Panc1 (cell line): ENCODE measurements around the gene ZDHHC9. TPM values are rescaled to one million over a fixed set of nuclear protein-coding genes. Genes with fewer than 3 reads are reported as not detected.

Source experiments
- ATAC-seq: fragments of 200-7000 bp; cut with Tn5 transposase; 2 replicates; pipeline ENCODE4 v1.9.1; 2020; ENCODE audit warnings: mild to moderate bottlenecking, moderate library complexity
- BruUV-seq: library from RNA; stranded (reverse); fragments of 400-500 nt; replicated peaks from 2 replicates; lab custom pipeline; 2021; lab: Mats Ljungman, UMichigan
- CTCF ChIA-PET: fragments of 300-600 bp; sonication (Branson Sonifier 250); formaldehyde crosslinking; loops from one replicate; lab custom pipeline; 2022; ENCODE audit warnings: antibody characterized with exemption; lab: Charles Lee
- POLR2A ChIA-PET: fragments of 300-600 bp; sonication (Branson Sonifier 250); formaldehyde crosslinking; loops from one replicate; lab custom pipeline; 2022; ENCODE audit warnings: antibody characterized with exemption; lab: Charles Lee
- DNase-seq: peaks from one replicate; pipeline ENCODE4 v3.0.0-alpha.2; 2010; ENCODE audit warnings: low read depth, low spot score
- H3K27ac ChIP-seq: 2 replicates; pipeline ENCODE4 v1.5.1; 2011; ENCODE audit warnings: mild to moderate bottlenecking, low read length, inconsistent platforms
- H3K27me3 ChIP-seq: fragments of 200-500 bp; sonication (Bioruptor generic); 2 replicates; pipeline ENCODE4 v1.6.0; 2014; ENCODE audit warnings: low read length, inconsistent platforms; ENCODE audit not compliant: control insufficient read depth, insufficient read depth
- H3K36me3 ChIP-seq: fragments of 200-500 bp; sonication (Bioruptor generic); 2 replicates; pipeline ENCODE4 v1.5.1; 2014; ENCODE audit warnings: inconsistent platforms, mild to moderate bottlenecking, low read length, moderate library complexity; ENCODE audit not compliant: control insufficient read depth, insufficient read depth
- H3K4me1 ChIP-seq: 2 replicates; pipeline ENCODE4 v1.5.1; 2011; ENCODE audit warnings: inconsistent platforms, mild to moderate bottlenecking, low read length, moderate library complexity; ENCODE audit not compliant: control insufficient read depth, insufficient read depth
- H3K4me3 ChIP-seq, 2 experiments: 2 replicates each; pipeline ENCODE4 v1.5.1; 2011 to 2012; ENCODE audit warnings: low read depth in 2 of 2, low read length in 2 of 2, mild to moderate bottlenecking in 2 of 2, inconsistent platforms in 1 of 2, moderate library complexity in 1 of 2
- H3K9me3 ChIP-seq: fragments of 200-500 bp; sonication (Bioruptor generic); 2 replicates; pipeline ENCODE4 v1.5.1; 2014; ENCODE audit warnings: low read depth, mild to moderate bottlenecking, inconsistent platforms, low read length, moderate library complexity; ENCODE audit not compliant: control insufficient read depth, insufficient read depth
- POLR2AphosphoS5 ChIP-seq: IDR thresholded peaks from 2 replicates; pipeline ENCODE4 v1.6.1; 2012; ENCODE audit warnings: mild to moderate bottlenecking, low read depth, low read length, moderate library complexity
- SIN3A ChIP-seq: IDR thresholded peaks from 2 replicates; pipeline ENCODE4 v1.6.1; 2012; ENCODE audit warnings: low read depth, mild to moderate bottlenecking, low read length, moderate library complexity, borderline replicate concordance; ENCODE audit not compliant: insufficient read depth
- TCF7L2 ChIP-seq: IDR thresholded peaks from 2 replicates; pipeline ENCODE4 v1.6.1; 2011; ENCODE audit warnings: mild to moderate bottlenecking, low read depth, low read length, inconsistent platforms
- in situ Hi-C: cut with HindIII; loops from 2 replicates; pipeline ENCODE4 v1.10.0; 2016; ENCODE audit warnings: low sequenced_read_pairs, low pct_unique_long_range_greater_than_20kb
- intact Hi-C: fragments of 100-400 bp; cut with micrococcal nuclease; formaldehyde crosslinking; loops from one replicate; pipeline ENCODE4 v1.10.0; 2022; ENCODE audit not compliant: unreplicated experiment
- total RNA-seq: library from RNA; stranded (reverse); gene quantifications from one replicate; pipeline ENCODE4 v1.2.1, GENCODE V29; 2021; ENCODE audit not compliant: unreplicated experiment
- TF ChIP-seq, protein P1 (sequence below): fragments of 450-650 bp; IDR thresholded peaks from 2 replicates; pipeline ENCODE4 v1.5.1; 2017; ENCODE audit warnings: mild to moderate bottlenecking
- TF ChIP-seq, protein P2 (sequence below), 2 experiments: IDR thresholded peaks; 2 replicates each; pipeline ENCODE4 v1.6.1; 2011 to 2012; ENCODE audit warnings: low read depth in 2 of 2, control low read depth in 1 of 2, low read length in 1 of 2, mild to moderate bottlenecking in 1 of 2, moderate library complexity in 1 of 2; ENCODE audit not compliant: insufficient read depth in 1 of 2

The ZDHHC9 gene
- total RNA-seq, 1 experiment from 2014 or later, result 57.2 TPM

DNA sequence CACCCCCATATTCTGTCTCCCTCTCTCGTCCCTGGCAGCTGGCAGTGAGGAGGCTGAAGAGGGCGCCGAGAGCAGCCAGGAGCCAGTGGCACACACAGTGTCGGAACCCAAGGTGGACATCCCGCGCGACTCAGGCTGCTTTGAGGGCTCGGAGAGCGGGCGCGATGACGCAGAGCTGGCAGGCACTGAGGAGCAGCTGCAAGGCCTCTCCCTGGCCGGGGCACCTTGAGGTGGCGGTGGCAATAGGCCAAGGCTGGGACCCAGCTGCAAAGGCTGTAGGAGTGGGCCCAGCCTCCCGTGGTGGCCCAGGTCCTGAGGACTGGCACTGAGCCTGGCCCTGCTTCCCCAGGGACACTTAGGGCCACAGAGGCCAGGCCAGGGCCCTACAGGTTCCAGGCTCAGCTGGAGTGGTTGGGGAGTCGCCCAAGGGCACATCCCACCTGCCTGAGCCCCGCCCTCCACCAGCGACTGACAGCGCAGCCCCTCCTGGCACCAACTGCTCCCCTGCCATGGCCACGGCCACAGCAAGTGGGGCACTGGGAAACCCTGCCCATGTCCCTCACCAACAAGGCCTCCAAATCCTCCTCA, 50.0 kb downstream of the ZDHHC9 start:
- no peaks in the 10 kb centered on the region for H3K36me3 ChIP-seq
- ATAC-seq, result peak; percentile 17; the same call in 1 of the 2 replicates
- TF ChIP-seq TCF7L2 (no peak), SIN3A (no peak), POLR2AphosphoS5 (no peak)
- TF ChIP-seq, protein P1, sequence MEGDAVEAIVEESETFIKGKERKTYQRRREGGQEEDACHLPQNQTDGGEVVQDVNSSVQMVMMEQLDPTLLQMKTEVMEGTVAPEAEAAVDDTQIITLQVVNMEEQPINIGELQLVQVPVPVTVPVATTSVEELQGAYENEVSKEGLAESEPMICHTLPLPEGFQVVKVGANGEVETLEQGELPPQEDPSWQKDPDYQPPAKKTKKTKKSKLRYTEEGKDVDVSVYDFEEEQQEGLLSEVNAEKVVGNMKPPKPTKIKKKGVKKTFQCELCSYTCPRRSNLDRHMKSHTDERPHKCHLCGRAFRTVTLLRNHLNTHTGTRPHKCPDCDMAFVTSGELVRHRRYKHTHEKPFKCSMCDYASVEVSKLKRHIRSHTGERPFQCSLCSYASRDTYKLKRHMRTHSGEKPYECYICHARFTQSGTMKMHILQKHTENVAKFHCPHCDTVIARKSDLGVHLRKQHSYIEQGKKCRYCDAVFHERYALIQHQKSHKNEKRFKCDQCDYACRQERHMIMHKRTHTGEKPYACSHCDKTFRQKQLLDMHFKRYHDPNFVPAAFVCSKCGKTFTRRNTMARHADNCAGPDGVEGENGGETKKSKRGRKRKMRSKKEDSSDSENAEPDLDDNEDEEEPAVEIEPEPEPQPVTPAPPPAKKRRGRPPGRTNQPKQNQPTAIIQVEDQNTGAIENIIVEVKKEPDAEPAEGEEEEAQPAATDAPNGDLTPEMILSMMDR, result no peak
- TF ChIP-seq, protein P2, sequence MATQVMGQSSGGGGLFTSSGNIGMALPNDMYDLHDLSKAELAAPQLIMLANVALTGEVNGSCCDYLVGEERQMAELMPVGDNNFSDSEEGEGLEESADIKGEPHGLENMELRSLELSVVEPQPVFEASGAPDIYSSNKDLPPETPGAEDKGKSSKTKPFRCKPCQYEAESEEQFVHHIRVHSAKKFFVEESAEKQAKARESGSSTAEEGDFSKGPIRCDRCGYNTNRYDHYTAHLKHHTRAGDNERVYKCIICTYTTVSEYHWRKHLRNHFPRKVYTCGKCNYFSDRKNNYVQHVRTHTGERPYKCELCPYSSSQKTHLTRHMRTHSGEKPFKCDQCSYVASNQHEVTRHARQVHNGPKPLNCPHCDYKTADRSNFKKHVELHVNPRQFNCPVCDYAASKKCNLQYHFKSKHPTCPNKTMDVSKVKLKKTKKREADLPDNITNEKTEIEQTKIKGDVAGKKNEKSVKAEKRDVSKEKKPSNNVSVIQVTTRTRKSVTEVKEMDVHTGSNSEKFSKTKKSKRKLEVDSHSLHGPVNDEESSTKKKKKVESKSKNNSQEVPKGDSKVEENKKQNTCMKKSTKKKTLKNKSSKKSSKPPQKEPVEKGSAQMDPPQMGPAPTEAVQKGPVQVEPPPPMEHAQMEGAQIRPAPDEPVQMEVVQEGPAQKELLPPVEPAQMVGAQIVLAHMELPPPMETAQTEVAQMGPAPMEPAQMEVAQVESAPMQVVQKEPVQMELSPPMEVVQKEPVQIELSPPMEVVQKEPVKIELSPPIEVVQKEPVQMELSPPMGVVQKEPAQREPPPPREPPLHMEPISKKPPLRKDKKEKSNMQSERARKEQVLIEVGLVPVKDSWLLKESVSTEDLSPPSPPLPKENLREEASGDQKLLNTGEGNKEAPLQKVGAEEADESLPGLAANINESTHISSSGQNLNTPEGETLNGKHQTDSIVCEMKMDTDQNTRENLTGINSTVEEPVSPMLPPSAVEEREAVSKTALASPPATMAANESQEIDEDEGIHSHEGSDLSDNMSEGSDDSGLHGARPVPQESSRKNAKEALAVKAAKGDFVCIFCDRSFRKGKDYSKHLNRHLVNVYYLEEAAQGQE (IDR thresholded peaks at IDR 0.05; ENCODE audit: insufficient read depth in 1 of 2, low read depth in 2 of 2, low read length in 1 of 2), result no peak
- CTCF ChIA-PET, result no interaction called here
- no peak overlapping the region for H3K4me3 ChIP-seq
- POLR2A ChIA-PET, result no interaction called here
- no peaks in the 10 kb centered on the region for H3K4me1 ChIP-seq
- in situ Hi-C loops, result no loop called here
- H3K27me3 ChIP-seq, result no peaks in the 10 kb centered on the region
- intact Hi-C loops, result no loop called here
- BruUV-seq, result no TSS peak
- DNase-seq, result no peak
- no peak overlapping the region for H3K27ac ChIP-seq
- H3K9me3 ChIP-seq, result no peaks in the 10 kb centered on the region

DNA sequence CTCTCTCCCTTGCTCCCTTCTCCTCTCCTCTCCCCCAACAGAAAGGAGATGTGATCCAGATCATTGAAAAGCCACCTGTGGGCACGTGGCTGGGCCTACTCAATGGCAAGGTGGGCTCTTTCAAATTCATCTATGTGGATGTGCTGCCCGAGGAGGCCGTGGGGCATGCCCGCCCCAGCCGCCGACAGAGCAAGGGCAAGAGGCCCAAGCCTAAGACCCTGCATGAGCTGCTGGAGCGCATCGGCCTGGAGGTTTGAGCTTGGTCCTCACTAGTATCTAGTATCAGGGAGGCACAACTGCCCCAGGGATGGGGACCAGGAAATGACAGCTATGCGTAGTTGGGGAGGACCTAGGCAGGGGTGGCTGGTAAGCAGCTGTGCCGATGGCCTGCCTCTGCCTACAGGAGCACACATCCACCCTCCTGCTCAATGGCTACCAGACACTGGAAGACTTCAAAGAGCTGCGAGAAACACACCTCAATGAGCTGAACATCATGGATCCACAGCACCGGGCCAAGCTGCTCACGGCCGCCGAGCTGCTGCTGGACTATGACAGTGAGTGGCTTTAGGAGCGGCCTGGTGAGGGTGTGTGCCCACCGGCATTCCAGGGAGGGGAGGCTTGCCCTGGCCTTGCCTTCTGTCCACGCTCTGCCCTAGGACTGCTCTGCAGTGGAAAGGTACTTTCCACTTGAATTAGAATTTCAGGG, 50.9 kb downstream of the ZDHHC9 start:
- no peaks in the 10 kb centered on the region for H3K27me3 ChIP-seq
- no peaks in the 10 kb centered on the region for H3K36me3 ChIP-seq
- no peak overlapping the region for H3K27ac ChIP-seq
- no peak overlapping the region for H3K4me3 ChIP-seq
- in situ Hi-C loops (no loop called here), intact Hi-C loops (no loop called here)
- H3K9me3 ChIP-seq, result no peaks in the 10 kb centered on the region
- ATAC-seq (no peak), DNase-seq (no peak)
- TF ChIP-seq POLR2AphosphoS5 (no peak), TCF7L2 (no peak), SIN3A (no peak)
- TF ChIP-seq, protein P1, result no peak
- TF ChIP-seq, protein P2 (IDR thresholded peaks at IDR 0.05; ENCODE audit: insufficient read depth in 1 of 2, low read depth in 2 of 2, low read length in 1 of 2), result no peak
- ChIA-PET CTCF (no interaction called here), POLR2A (no interaction called here)
- no TSS peak for BruUV-seq
- no peaks in the 10 kb centered on the region for H3K4me1 ChIP-seq
